Endothelial cell of umbilical vein (primary cell): ENCODE measurements around the gene SCNM1.

Experiments used
- CTCF ChIP-seq, 2 donors: IDR thresholded peaks; 1 replicate in 1 of 2; 2 replicates in 1 of 2; pipeline ENCODE4 v1.5.1; 2011; ENCODE audit warnings: low read length in 2 of 2, mild to moderate bottlenecking in 2 of 2, moderate library complexity in 2 of 2, control low read depth in 1 of 2, inconsistent platforms in 1 of 2, low read depth in 1 of 2; ENCODE audit not compliant: insufficient read depth in 1 of 2; ENCODE audit errors: extremely low read depth in 1 of 2
- EZH2 ChIP-seq: IDR thresholded peaks from 2 replicates; pipeline ENCODE4 v1.6.1; 2012; ENCODE audit warnings: borderline replicate concordance, low read depth, mild to moderate bottlenecking, moderate library complexity, low read length, inconsistent platforms; ENCODE audit not compliant: severe bottlenecking
- JUN ChIP-seq: IDR thresholded peaks from 2 replicates; pipeline ENCODE4 v1.6.1; 2011; ENCODE audit warnings: borderline replicate concordance, low read depth; ENCODE audit not compliant: insufficient read length, insufficient read depth
- MAX ChIP-seq: IDR thresholded peaks from 2 replicates; pipeline ENCODE4 v1.6.1; 2011; ENCODE audit not compliant: insufficient read depth, insufficient read length
- MYC ChIP-seq: IDR thresholded peaks from one replicate; pipeline ENCODE4 v1.6.1; 2011; ENCODE audit warnings: mild to moderate bottlenecking, low read depth, low read length
- POLR2A ChIP-seq: IDR thresholded peaks from 2 replicates; pipeline ENCODE4 v1.6.1; 2012; ENCODE audit warnings: low read depth, mild to moderate bottlenecking, control low read depth, low read length
- POLR2AphosphoS5 ChIP-seq: IDR thresholded peaks from 2 replicates; pipeline ENCODE4 v1.6.1; 2012; ENCODE audit warnings: low read depth, mild to moderate bottlenecking, control low read depth, low read length, moderate library complexity; ENCODE audit not compliant: insufficient read depth

- no peak for TF ChIP-seq CTCF (IDR thresholded peaks at IDR 0.05; ENCODE audit: extremely low read depth in 1 of 2, insufficient read depth in 1 of 2, low read depth in 1 of 2, low read length in 2 of 2)
- TF ChIP-seq POLR2A = no peak
- no peak for TF ChIP-seq MAX
- TF ChIP-seq EZH2 = no peak
- no peak for TF ChIP-seq POLR2AphosphoS5
- no peak for TF ChIP-seq MYC
- no peak for TF ChIP-seq JUN
These were observed 46.2 kb downstream of the SCNM1 start for GRCh38 chr1:151211972-151212705.
